Mucosa of descending colon (tissue), 3 donors: Measurements from ENCODE around the gene TRIM26. TPM values are rescaled to one million over a fixed set of nuclear protein-coding genes. Genes with fewer than 3 reads are reported as not detected.

ENCODE experiments used
- ATAC-seq: fragments of 200-7000 bp; cut with Tn5 transposase; one replicate; pipeline ENCODE4 v1.9.1; 2020; ENCODE audit warnings: mild to moderate bottlenecking, moderate library complexity
- DNase-seq, 3 donors: peaks; one replicate each; pipeline ENCODE4 v3.0.0-alpha.2; 2020
- H3K36me3 ChIP-seq: fragments of 200-600 bp; one replicate; pipeline ENCODE4 v1.8.0; 2021; ENCODE audit warnings: low read depth, mild to moderate bottlenecking
- H3K4me1 ChIP-seq: fragments of 200-600 bp; one replicate; pipeline ENCODE4 v1.8.0; 2021; ENCODE audit warnings: low read depth, mild to moderate bottlenecking
- H3K4me3 ChIP-seq: fragments of 200-600 bp; one replicate; pipeline ENCODE4 v1.8.0; 2021; ENCODE audit warnings: mild to moderate bottlenecking
- H3K9me3 ChIP-seq: fragments of 200-600 bp; one replicate; pipeline ENCODE4 v1.8.0; 2021; ENCODE audit warnings: mild to moderate bottlenecking
- intact Hi-C, 2 donors: fragments of 100-400 bp; cut with DNase I in 1 of 2; cut with micrococcal nuclease in 1 of 2; formaldehyde crosslinking; loops; one replicate each; pipeline versions ENCODE4 v1.11.0 to v1.11.1; 2022; cut with DNase I, micrococcal nuclease
- total RNA-seq, 3 donors: library from RNA; stranded (reverse); fragmentation: NEBNext Ultra II Directional in 2 of 3; extraction: Animal tissue kit (Norgen Biotek cat#: 25700) in 2 of 3; gene quantifications; one replicate each; pipeline versions ENCODE4 v1.2.1 to v1.2.4, GENCODE V29; 2021 to 2023
- TF ChIP-seq, protein P1 (sequence below): fragments of 200-600 bp; IDR thresholded peaks from one replicate; pipeline ENCODE4 v1.8.0; 2022; ENCODE audit warnings: antibody characterized with exemption, mild to moderate bottlenecking
- donor health status: DM: no; HTN: no; CAD: no; lungs with moderate emphysema.
- donor health status: DM: no; HTN: no; CAD: no.
- donor health status: DM: no; HTN: yes; CAD: no.

TRIM26 gene
- total RNA-seq, 3 donors from 2014 or later = 52.6 to 58.1 (median 53.0) TPM

GRCh38 chr6:30206799-30207618 is 6.2 kb downstream of the TRIM26 start:
- TF ChIP-seq, protein P1, sequence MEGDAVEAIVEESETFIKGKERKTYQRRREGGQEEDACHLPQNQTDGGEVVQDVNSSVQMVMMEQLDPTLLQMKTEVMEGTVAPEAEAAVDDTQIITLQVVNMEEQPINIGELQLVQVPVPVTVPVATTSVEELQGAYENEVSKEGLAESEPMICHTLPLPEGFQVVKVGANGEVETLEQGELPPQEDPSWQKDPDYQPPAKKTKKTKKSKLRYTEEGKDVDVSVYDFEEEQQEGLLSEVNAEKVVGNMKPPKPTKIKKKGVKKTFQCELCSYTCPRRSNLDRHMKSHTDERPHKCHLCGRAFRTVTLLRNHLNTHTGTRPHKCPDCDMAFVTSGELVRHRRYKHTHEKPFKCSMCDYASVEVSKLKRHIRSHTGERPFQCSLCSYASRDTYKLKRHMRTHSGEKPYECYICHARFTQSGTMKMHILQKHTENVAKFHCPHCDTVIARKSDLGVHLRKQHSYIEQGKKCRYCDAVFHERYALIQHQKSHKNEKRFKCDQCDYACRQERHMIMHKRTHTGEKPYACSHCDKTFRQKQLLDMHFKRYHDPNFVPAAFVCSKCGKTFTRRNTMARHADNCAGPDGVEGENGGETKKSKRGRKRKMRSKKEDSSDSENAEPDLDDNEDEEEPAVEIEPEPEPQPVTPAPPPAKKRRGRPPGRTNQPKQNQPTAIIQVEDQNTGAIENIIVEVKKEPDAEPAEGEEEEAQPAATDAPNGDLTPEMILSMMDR = no peak
- H3K9me3 ChIP-seq = no peaks in the 10 kb centered on the region
- H3K4me3 ChIP-seq = no peak overlapping the region
- DNase-seq (peak in 2 of 3 donors; percentile 26 to 41), ATAC-seq (peak; percentile 83)
- no peaks in the 10 kb centered on the region for H3K36me3 ChIP-seq
- H3K4me1 ChIP-seq = peaks cover 59% of the 10 kb centered on the region
- intact Hi-C loops = no loop called here

DNA sequence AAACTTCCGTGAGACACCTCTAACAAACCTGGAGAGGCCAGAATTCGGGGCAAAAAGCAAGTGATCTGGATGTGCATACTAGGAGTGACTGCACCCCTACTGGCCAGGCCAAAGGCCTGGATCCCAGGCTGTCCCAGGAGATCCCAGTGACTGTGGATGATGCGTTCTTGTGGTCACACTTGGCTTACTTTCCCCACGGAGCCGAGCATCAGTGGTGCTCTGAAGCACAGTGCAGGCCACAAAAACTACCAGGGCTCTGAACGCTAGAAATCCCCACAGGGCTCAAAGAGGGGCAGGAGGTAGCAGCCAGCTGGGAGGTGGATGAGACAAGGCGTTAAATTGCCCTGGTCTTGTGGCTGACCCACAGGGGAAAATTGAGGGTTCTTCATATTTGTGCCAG is 7.1 kb downstream of the TRIM26 start:
- intact Hi-C loops = no loop called here
- Histone ChIP-seq H3K4me3 (no peak overlapping the region), H3K4me1 (peaks cover 59% of the 10 kb centered on the region), H3K36me3 (no peaks in the 10 kb centered on the region), H3K9me3 (no peaks in the 10 kb centered on the region)
- ATAC-seq = no peak
- no peak for DNase-seq
- TF ChIP-seq, protein P1 = no peak

- intact Hi-C loops = no loop called here
- no peak for DNase-seq
- TF ChIP-seq, protein P1 = no peak
- Histone ChIP-seq H3K4me1 (peaks cover 48% of the 10 kb centered on the region), H3K4me3 (no peak overlapping the region), H3K9me3 (no peaks in the 10 kb centered on the region), H3K36me3 (no peaks in the 10 kb centered on the region)
- no peak for ATAC-seq
These were observed 9.1 kb downstream of the TRIM26 start for GRCh38 chr6:30204116-30204515.

GRCh38 chr6:30202366-30202765 is 10.8 kb downstream of the TRIM26 start:
- H3K4me3 ChIP-seq = no peak overlapping the region
- H3K36me3 ChIP-seq = no peaks in the 10 kb centered on the region
- TF ChIP-seq, protein P1 = no peak
- DNase-seq (no peak), ATAC-seq (peak; percentile 32)
- H3K4me1 ChIP-seq = peaks cover 35% of the 10 kb centered on the region
- intact Hi-C loops = no loop called here
- H3K9me3 ChIP-seq = no peaks in the 10 kb centered on the region

DNA sequence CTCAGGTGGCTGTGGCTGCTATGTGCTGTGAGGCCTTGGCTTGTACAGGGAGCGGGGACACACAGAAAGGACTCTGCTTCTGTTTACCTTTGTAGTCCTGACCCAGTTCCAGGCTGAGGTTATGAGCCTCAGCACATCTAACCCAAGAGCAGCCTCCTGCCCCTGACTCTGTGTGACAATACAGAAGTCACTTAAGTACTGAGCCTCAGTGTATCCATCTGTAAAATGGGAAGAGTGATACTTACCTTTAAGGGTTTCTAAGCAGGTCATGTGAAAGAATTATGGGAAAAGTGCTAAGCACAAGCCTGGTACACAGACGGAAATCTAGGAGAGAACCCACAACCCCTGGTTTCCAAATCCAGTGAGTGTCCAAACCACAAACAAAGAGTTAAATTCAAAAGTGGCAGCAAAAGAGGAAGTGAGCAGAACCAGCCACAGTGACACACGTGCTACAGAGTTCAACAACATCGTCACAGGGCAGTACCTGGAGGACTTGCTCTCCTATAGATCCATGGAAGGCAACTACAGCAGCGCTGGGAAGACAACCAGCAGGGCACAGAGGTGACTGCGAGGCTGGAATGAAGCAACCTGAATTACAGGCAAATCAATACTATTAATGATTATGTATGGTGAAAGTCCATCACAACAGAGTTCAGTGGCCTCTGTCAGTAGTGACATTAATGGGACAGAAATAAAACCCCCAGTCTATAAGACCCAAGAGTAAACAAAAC is 12.5 kb downstream of the TRIM26 start:
- H3K4me3 ChIP-seq = no peak overlapping the region
- H3K4me1 ChIP-seq = peaks cover 23% of the 10 kb centered on the region
- TF ChIP-seq, protein P1 = no peak
- intact Hi-C loops = no loop called here
- DNase-seq (no peak), ATAC-seq (peak; percentile 41)
- H3K36me3 ChIP-seq = no peaks in the 10 kb centered on the region
- H3K9me3 ChIP-seq = no peaks in the 10 kb centered on the region
